HG03469 (cell line): ENCODE data around the gene IARS1.

ENCODE experiments used
- ATAC-seq: cut with Tn5 transposase; IDR thresholded peaks from one replicate; pipeline ENCODE4 v1.9.1; 2021; ENCODE audit warnings: mild to moderate bottlenecking, moderate library complexity, moderate number of reproducible peaks; ENCODE audit not compliant: unreplicated experiment

IARS1 gene

GRCh38 chr9:92295827-92296258 lies 2.3 kb upstream of the IARS1 start:
- no peak for ATAC-seq

DNA sequence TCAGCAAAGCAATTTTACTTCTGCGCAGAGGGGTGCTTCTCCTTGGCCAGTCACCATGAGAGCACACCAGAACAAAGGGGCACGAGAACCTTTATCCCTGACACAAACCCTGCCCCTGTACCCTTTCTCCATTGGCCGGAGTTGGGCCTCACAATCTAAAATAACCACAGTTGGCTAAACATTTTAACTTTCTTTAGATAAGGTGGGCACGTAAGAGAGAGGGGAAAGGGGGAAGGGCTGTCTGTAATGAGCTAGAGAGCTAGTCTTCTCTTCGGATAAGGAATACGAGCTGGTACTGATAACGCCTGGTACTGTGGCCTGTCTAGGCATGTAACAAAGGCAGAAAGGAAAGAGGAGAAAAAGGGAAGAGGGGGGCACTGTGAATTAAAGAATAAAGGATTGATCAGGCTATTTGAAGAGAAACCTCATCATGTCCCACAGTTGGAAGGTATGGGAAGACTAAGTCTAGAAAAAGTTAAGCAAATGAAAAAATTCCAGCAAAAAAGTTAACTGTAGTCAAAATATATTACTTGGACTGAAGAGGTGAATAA lies 1.8 kb upstream of the IARS1 start:
- no peak for ATAC-seq

DNA sequence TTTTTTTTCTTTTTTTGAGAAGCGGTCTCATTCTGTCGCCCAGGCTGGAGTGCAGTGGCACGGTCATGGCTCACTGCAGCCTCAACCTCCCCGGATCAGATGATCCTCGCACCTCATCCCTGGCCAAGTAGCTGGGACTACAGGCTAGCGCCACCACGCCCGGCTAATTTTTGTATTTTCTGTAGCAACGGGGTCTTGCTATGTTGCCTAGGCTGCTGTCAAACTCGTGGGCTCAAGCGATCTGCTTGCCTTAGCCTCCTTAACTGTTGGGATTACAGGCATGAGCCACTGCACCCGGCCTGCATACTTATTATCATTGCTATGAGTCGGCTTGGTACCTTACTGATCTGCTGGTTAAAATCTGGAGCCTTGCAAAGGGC lies 790 bp upstream of the IARS1 start:
- no peak for ATAC-seq

- no peak for ATAC-seq
Measured at GRCh38 chr9:92293075-92293354, 482 bp downstream of the IARS1 start.

DNA sequence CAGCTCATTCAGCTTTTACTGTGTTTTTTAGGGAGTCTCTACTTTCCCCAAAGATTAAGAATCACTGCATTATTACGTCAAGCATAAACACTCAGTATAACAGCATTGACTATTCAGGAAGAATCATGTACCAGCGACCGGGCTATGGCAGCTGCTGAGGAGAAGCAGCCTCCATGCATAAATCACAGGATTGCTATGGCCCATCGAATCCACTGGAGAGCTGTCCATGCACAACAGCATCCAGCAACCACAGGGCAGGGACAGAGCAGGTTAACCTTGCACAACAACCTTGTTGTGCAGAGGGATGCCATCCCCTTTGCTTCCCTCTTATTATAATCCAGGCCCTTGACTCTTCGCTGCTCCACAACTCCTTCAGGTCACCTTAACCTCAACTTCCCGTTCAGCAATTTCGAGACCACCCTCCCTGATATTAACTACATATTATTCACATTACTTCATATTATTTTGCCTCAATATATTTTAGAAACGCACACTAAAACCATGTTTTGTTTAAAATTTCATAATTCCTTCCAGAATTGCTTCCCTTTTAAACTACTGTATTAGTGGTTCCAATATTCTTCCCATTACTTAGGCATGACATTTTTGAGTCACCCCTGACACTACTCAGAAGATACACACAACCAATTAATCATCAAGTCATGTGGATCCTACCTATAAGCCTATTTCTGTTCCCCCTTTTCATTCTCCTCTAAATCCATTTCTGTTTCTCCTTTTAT lies 991 bp downstream of the IARS1 start:
- no peak for ATAC-seq

DNA sequence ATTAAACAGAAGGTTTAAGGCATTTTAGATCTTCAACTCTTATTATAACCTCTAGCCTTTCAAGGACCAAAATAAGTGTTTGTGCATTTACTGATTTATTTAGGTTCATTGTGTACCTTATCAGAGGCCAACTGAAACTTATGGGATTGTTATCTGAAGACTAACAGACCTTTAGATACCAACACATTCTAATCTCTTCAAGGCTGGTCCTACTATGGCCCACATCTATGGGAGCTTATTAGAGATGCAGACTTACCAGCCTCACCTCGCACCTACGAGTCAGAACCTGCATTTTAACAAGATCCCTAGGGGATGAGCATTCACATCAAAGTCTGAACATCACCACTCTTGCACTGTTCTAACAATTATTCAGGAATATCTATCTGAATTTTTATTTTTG lies 1.9 kb downstream of the IARS1 start:
- ATAC-seq, result no peak

GRCh38 chr9:92290785-92291429 lies 2.6 kb downstream of the IARS1 start:
- no peak for ATAC-seq

GRCh38 chr9:92289708-92290390 lies 3.6 kb downstream of the IARS1 start:
- no peak for ATAC-seq

- ATAC-seq, result no peak
Measured at GRCh38 chr9:92279302-92279701, 14.2 kb downstream of the IARS1 start.

DNA sequence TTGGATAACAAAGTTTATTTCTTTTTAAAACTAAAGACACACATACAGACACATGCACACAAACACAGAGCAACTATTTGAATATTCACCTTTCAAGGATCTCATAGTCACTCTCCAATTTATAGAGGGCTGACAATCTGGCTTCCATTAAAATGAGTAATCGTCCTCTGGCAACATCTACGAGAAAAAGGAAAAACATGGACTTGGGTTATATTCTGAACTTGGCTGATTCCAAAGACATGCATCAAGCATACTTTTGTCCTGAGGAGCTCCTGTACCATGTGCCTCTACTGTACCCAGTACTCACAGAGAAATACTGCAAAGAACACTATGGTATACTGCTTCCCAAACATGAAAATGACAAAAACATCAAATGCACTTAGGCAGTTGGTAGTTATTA lies 15.4 kb downstream of the IARS1 start:
- ATAC-seq, result no peak

DNA sequence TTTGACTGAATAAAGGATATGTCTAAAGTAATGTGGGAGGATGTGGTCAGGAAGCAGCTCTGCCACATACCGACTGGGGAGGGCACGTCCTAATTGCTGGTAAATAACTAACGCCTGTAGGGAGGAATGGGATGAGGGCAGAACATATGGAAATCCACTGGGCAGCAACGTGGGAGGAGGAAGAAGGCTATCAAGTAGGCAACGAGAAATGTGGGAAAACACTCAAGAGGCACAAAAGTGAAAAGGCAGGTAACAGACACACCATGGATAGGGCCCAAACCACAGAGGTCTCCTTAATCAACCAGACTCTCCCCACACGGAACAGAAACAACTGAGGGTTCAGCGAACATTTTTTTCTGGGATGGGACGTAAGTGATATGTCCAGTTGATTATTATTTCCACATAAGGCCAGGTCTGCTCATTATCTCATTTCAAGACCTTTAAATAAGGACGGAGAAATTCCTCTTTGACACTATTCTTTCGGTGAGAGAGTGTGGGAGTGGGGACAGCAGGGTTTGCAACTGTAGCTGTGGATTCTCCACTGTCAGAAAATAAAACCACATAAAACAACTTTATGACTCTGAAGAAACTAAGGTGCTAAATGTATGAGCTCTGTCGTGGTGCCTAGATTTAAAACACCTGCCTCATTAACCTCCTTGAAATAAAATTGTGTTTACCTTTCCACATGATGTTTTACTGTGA lies 17.0 kb downstream of the IARS1 start:
- ATAC-seq, result no peak

DNA sequence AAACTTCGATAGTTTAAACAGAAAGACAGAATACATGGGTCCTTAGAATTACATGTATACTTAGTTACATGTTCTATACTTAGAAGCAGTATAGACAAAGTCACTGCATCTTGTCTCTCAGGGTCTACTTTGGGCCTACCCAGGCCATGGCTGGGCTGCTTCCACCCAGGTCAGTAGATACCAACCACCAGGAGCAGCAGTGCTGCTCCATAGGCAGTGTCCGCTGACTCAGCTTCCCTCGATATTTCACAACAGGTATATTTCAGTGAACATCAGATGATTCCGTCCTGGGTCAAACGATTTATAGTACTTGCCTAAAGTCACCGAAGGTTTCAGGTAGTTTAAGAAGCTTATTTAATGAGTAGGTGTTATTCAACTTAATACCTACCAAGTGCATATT lies 18.0 kb downstream of the IARS1 start:
- ATAC-seq, result no peak

DNA sequence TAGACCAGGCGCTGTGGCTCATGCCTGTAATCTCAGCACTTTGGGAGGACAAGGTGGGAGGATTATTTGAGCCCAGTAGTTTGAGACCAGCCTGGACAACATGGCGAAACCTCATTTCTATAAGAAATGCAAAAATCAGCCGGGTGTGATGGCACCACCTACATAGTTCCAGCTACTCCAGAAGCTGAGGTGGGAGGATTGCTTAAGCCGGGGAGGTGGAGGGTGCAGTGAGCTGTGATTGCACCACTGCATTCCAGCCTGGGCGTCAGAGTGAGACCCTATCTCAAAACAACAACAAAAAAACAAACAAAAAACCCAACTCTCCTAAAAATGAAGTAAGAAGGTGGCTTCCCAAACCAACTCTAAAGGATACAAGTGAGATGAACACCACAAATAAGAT lies 23.0 kb downstream of the IARS1 start:
- ATAC-seq, result no peak

DNA sequence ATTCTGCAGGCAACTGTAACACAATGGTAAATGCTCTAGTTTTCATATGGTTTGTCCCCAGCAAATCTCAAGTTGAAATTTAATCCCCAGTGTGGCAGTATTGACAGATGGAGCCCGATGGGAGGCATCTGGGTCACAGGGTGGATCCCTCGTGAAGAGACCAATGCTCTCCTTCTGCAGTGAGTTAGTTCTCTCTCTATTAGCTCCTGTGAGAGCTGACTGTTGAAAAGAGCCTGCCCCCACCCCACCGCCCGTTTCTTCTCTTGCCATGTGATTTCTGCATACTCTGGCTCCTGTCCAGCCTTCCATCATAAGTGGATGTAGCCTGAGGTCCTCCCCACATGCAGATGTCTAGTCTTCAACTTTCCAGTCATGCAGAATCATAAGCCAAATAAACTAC lies 27.0 kb downstream of the IARS1 start:
- ATAC-seq, result no peak

GRCh38 chr9:92265154-92265553 lies 28.3 kb downstream of the IARS1 start:
- ATAC-seq, result no peak

GRCh38 chr9:92263131-92263530 lies 30.4 kb downstream of the IARS1 start:
- ATAC-seq, result no peak

DNA sequence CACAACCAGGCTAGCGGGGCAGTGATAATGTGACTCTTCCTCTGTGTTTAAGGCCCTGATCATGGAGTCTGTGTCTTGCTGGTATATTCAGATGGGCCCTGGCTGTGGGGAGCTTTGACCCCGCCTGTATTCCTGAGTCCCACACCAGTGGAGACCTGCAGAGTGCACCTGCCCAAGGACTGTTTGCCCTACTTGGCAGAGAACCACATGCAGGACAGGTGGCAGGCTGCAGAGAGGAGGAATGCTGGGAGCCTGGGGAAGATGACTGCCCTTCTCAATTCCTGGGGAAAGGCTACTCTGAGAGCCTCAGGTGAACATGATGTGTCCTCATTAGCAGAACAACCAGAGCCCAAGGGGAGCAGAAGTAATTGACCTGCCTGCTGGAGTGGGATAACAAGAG lies 36.2 kb downstream of the IARS1 start:
- ATAC-seq, result no peak

DNA sequence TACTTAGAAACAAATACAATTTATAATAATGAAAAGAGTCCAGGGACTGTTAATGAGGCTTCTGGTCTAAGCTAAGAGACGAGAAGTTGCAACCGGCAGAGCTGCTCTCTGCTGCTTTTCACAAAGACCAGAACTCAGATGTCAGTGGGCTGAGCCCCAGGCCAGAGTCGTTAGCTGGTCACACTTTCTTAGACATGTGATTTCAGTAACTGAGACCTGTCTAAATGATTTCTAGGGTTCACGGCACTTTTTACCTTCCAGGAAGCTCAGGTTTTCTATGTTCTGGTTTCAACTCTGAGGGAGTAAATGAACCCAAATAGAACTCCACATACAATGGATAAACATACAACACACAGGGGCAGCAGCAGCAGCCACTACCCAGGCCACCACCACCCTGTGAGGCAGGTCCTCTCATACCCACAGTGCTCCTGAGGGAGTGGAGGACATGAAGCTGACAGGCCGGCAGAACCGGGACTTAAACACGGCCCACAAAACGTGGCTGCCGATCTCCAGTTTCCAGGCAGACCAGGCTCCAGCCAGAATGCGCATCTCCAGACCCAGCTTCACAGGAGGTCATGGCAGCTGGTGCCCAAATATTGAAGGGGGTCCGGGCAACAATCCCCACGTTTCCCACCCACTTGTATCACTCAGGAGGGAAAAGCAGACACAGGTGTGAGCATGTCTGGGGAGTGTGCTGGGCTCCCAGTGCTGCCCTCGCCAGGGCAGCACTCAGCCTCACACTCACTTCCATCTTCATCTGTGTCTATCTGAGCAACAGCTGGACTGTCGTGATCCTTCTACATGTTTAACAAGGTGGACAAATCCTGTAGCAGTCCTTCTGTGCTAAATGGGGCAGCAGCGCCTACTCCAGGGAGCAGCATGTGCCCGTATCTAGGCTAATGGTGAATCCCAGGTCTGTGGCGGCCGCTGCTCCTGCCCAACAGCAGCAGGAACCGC lies 38.8 kb downstream of the IARS1 start:
- no peak for ATAC-seq

DNA sequence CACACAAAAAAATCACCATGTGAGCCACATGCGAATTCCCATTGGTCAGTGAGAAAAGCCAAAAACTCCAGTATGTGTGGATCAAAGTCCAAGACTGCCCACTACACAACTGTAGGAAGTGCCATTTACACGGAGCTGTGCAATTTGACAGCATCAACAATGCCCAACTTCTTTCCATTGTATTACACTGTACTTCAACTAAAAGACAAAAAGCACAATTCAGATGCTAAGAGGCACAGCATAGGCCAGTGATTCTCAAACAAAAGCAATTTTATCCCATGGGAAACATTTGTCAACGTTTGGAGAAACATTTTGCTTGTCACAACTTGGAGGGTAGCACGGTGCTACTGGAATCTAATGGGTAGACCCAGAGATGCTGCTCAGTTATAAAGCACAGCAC lies 39.8 kb downstream of the IARS1 start:
- ATAC-seq, result no peak

DNA sequence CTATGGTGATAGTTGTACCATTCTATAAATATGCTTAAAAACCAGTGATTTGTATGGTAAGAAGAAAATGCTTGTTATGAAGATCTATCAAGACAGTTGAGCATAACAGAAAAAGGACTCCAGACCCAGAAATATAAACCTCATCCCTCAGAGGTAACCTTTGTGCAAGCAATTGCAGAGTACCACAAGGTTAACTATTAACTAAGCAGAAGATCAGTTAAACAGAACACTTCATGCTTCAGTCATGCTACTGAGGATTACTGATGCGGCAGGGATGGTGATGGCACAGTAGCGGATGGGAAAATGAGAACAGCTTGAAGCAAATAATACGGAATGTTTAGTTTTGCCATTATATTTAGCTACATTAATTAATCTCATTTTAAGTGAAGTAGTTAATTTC lies 45.5 kb downstream of the IARS1 start:
- no peak for ATAC-seq
